BJ (cell line): ENCODE measurements around the gene MIGA1. TPM values are rescaled to one million over a fixed set of nuclear protein-coding genes. Genes with fewer than 3 reads are reported as not detected.

Source experiments
- CTCF ChIA-PET: fragments of 350-600 bp; formaldehyde crosslinking; extraction: SDS; loops from one replicate; lab custom pipeline; 2021; ENCODE audit warnings: antibody characterized with exemption, inconsistent platforms; lab: Yijun Ruan, JAX
- POLR2A ChIA-PET: fragments of 300-600 bp; sonication (Branson Sonifier 250); formaldehyde crosslinking; extraction: SDS; loops from one replicate; lab custom pipeline; 2021; ENCODE audit warnings: antibody characterized with exemption; lab: Charles Lee
- DNase-seq: peaks from one replicate; pipeline ENCODE4 v3.0.0-alpha.2; 2011; ENCODE audit warnings: low read depth
- H3K27me3 ChIP-seq: 2 replicates; pipeline ENCODE4 v1.6.0; 2011; ENCODE audit warnings: low read length; ENCODE audit not compliant: control insufficient read depth, insufficient read depth
- H3K36me3 ChIP-seq: 2 replicates; pipeline ENCODE4 v1.5.1; 2011; ENCODE audit warnings: low read length; ENCODE audit not compliant: control insufficient read depth, insufficient read depth
- H3K4me3 ChIP-seq: 2 replicates; pipeline ENCODE4 v1.5.1; 2011; ENCODE audit warnings: low read depth, mild to moderate bottlenecking, control low read depth, low read length
- CTCF ChIP-seq: IDR thresholded peaks from 2 replicates; pipeline ENCODE4 v1.5.1; 2011; ENCODE audit warnings: low read depth, mild to moderate bottlenecking, control low read depth, inconsistent platforms, low read length, moderate library complexity; ENCODE audit not compliant: insufficient read depth
- polyA plus RNA-seq: library from polyadenylated mRNA; depleted of rRNA; stranded (reverse); fragments of >200 nt; gene quantifications from 2 replicates; pipeline ENCODE4 v1.2.3, GENCODE V29; 2011; rRNA removed

The MIGA1 gene
- polyA plus RNA-seq, 1 experiment: 3.3 TPM

- Histone ChIP-seq H3K27me3 (no peaks in the 10 kb centered on the region), H3K36me3 (peaks cover 9% of the 10 kb centered on the region), H3K4me3 (no peak overlapping the region)
- CTCF ChIA-PET: no interaction called here
- DNase-seq: no peak
- POLR2A ChIA-PET: no interaction called here
- TF ChIP-seq CTCF: no peak
Measured at GRCh38 chr1:77927414-77927813, 148.0 kb downstream of the MIGA1 start.

Other genes with a start within 250 kb of the MIGA1 start
- 14.4 and 30.3 TPM in 2 replicates for gene ZZZ3, start 97.0 kb upstream of the MIGA1 start, polyA plus RNA-seq
- 31.3 and 44.2 TPM in 2 replicates for gene USP33, start 19.8 kb upstream of the MIGA1 start, polyA plus RNA-seq
- 7.8 and 16.9 TPM in 2 replicates for gene NEXN, start 109.0 kb downstream of the MIGA1 start, polyA plus RNA-seq
- 79.0 and 96.2 TPM in 2 replicates for gene FUBP1, start 199.4 kb downstream of the MIGA1 start, polyA plus RNA-seq
- gene DNAJB4, start 225.3 kb downstream of the MIGA1 start, polyA plus RNA-seq: 16.7 and 39.6 TPM in 2 replicates